Measurements from ENCODE around the gene ISCU. TPM values are rescaled to one million over a fixed set of nuclear protein-coding genes. Genes with fewer than 3 reads are reported as not detected.

Gene ISCU
- total and polyA plus RNA-seq, 2 of the 8 experiments (the other 6 are each of a cell fraction or from before 2014, with no cell fraction given), result 72.1 to 78.1 TPM

DNA sequence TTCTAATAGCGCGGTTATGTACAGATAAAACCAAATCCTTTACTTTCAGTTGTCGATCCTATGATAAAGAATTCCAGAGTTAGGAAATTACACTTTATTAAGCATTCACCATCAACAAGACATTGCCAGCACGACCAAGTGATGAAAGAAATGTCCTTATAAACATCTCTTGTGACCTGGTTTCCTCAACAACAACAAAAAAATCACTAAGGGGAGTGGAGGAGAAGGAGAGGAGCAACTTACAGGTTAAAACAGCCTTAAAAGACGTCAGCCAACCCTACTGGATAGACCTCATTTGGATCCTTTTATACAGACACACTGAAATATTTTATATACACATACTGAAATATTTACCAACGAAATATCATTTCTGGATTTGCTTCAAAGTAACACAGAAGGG, 24.2 kb upstream of the ISCU start:
- H2BK20ac ChIP-seq (ENCODE audit: low read length), result no peak overlapping the region
- no peak overlapping the region for H2BK15ac ChIP-seq (ENCODE audit: low read length)
- DNase-seq (ENCODE audit: low read depth in 1 of 2, low spot score in 2 of 2) (no peak), FAIRE-seq (no peak)
- no peak overlapping the region for H3K14ac ChIP-seq (ENCODE audit: insufficient read length)
- H2BK5ac ChIP-seq (ENCODE audit: low read depth, low read length), result no peak overlapping the region
- H3K4ac ChIP-seq (replicated peaks; ENCODE audit: insufficient read length, low read depth, low read length), result no peak overlapping the region
- ChIA-PET CTCF (ENCODE audit: partially characterized antibody) (no interaction called here), POLR2A (ENCODE audit: partially characterized antibody) (no interaction called here)
- no peak overlapping the region for H3K4me3 ChIP-seq (ENCODE audit: extremely low read depth in 1 of 4, insufficient read depth in 2 of 4, low read depth in 3 of 4, low read length in 4 of 4)
- H2AFZ ChIP-seq (ENCODE audit: low read length), result no peak overlapping the region
- H3K27me3 ChIP-seq (replicated peaks in 1 of 4; ENCODE audit: control insufficient read depth in 3 of 4, extremely low read depth in 1 of 4, insufficient read depth in 3 of 4, low read length in 3 of 4), result no peaks in the 10 kb centered on the region
- no peak overlapping the region for H2BK120ac ChIP-seq (replicated peaks; ENCODE audit: low read depth, low read length)
- no peak overlapping the region for H3K56ac ChIP-seq (replicated peaks; ENCODE audit: insufficient read length, low read depth, low read length)
- H3K36me3 ChIP-seq (ENCODE audit: control insufficient read depth in 2 of 4, insufficient read depth in 4 of 4, low read length in 3 of 4), result peaks cover 34 to 77% (median 47%) of the 10 kb centered on the region in 4 experiments
- no peak overlapping the region for H3K9ac ChIP-seq (replicated peaks in 1 of 4; ENCODE audit: extremely low read depth in 1 of 4, low read depth in 3 of 4, low read length in 3 of 4)
- no peak overlapping the region for H4K8ac ChIP-seq (ENCODE audit: extremely low read depth, insufficient read depth, low read length)
- 76% methylated on average over 6 of the region's 6 CpGs; no CpG with 5 or more reads in 1 of the 2 experiments for WGBS, 2 experiments (ENCODE audit: extremely low coverage in 1 of 2, insufficient coverage in 1 of 2, insufficient read length in 1 of 2, insufficient replicate concordance in 2 of 2, low coverage in 1 of 2, low lambda C conversion rate in 2 of 2, missing lambda C conversion rate in 1 of 2)
- H4K5ac ChIP-seq (ENCODE audit: insufficient read length, low read depth, low read length), result no peak overlapping the region
- no peak overlapping the region for H3K4me2 ChIP-seq (ENCODE audit: insufficient read depth in 1 of 2, low read depth in 2 of 2, low read length in 2 of 2)
- H3K27ac ChIP-seq (ENCODE audit: low read depth, low read length), result no peak overlapping the region
- peaks cover 0 to 49% of the 10 kb centered on the region in 2 experiments; a peak in 2 of 4 replicates for H3K79me2 ChIP-seq (ENCODE audit: control insufficient read depth in 1 of 2, insufficient read depth in 2 of 2, low read length in 2 of 2)
- no peaks in the 10 kb centered on the region for H3K9me3 ChIP-seq (ENCODE audit: insufficient read depth in 2 of 2, low read depth in 1 of 2, low read length in 1 of 2)
- H2BK12ac ChIP-seq (ENCODE audit: low read depth, low read length), result no peak overlapping the region
- no peak overlapping the region for H3K18ac ChIP-seq (ENCODE audit: extremely low read depth, low read length)
- H3K4me1 ChIP-seq (replicated peaks in 1 of 4; ENCODE audit: control insufficient read depth in 3 of 4, insufficient read depth in 4 of 4, low read length in 3 of 4), result no peaks in the 10 kb centered on the region
- no peak overlapping the region for H4K91ac ChIP-seq (replicated peaks; ENCODE audit: insufficient read length, low read length)
- TF ChIP-seq BACH1 (IDR thresholded peaks at IDR 0.05; ENCODE audit: low read length) (no peak), TEAD4 (IDR thresholded peaks at IDR 0.05; ENCODE audit: low read depth, low read length) (no peak), POLR2A (IDR thresholded peaks at IDR 0.05; ENCODE audit: control extremely low read depth in 1 of 2, low read depth in 2 of 2, low read length in 2 of 2) (no peak), PHF8 (conservative IDR thresholded peaks at IDR 0.05; ENCODE audit: low read depth, low read length) (no peak), BRCA1 (IDR thresholded peaks at IDR 0.05; ENCODE audit: low read depth, low read length) (no peak), MAFK (IDR thresholded peaks at IDR 0.05; ENCODE audit: low read depth, low read length) (no peak), SIRT6 (IDR thresholded peaks at IDR 0.05; ENCODE audit: low read length) (no peak), KDM1A (IDR thresholded peaks at IDR 0.05; ENCODE audit: borderline replicate concordance, low read length) (no peak), TAF1 (IDR thresholded peaks at IDR 0.05; ENCODE audit: low read depth, low read length) (no peak)
- TF ChIP-seq, protein P1, sequence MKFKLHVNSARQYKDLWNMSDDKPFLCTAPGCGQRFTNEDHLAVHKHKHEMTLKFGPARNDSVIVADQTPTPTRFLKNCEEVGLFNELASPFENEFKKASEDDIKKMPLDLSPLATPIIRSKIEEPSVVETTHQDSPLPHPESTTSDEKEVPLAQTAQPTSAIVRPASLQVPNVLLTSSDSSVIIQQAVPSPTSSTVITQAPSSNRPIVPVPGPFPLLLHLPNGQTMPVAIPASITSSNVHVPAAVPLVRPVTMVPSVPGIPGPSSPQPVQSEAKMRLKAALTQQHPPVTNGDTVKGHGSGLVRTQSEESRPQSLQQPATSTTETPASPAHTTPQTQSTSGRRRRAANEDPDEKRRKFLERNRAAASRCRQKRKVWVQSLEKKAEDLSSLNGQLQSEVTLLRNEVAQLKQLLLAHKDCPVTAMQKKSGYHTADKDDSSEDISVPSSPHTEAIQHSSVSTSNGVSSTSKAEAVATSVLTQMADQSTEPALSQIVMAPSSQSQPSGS (IDR thresholded peaks at IDR 0.05; ENCODE audit: low read length), result no peak
- TF ChIP-seq, protein P2, sequence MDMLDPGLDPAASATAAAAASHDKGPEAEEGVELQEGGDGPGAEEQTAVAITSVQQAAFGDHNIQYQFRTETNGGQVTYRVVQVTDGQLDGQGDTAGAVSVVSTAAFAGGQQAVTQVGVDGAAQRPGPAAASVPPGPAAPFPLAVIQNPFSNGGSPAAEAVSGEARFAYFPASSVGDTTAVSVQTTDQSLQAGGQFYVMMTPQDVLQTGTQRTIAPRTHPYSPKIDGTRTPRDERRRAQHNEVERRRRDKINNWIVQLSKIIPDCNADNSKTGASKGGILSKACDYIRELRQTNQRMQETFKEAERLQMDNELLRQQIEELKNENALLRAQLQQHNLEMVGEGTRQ (IDR thresholded peaks at IDR 0.05; ENCODE audit: low read length), result no peak
- peaks cover 2 to 8% of the 10 kb centered on the region in 2 experiments for H4K20me1 ChIP-seq (replicated peaks in 1 of 2; ENCODE audit: control insufficient read depth in 1 of 2, insufficient read depth in 2 of 2, low read length in 2 of 2)
- H3K23me2 ChIP-seq (ENCODE audit: low read depth, low read length), result no peaks in the 10 kb centered on the region
- no peaks in the 10 kb centered on the region; the same call in 1 of the 2 replicates for H3K79me1 ChIP-seq (ENCODE audit: low read depth, low read length)
- H3K23ac ChIP-seq (ENCODE audit: insufficient read length), result no peak overlapping the region
- H2AK5ac ChIP-seq (ENCODE audit: low read depth, low read length), result no peak overlapping the region

Data from H1 (cell line).